ENCODE data around the gene AEBP2. TPM values are rescaled to one million over a fixed set of nuclear protein-coding genes. Genes with fewer than 3 reads are reported as not detected.
"Not testable (repeated sequence)": the region's sequence is repeated elsewhere in the genome, so short reads cannot be mapped to it uniquely, and the experiment has no call there.

The AEBP2 gene
- total and polyA plus RNA-seq, 2 experiments from 2014 or later, result 12.4 to 22.5 TPM

DNA sequence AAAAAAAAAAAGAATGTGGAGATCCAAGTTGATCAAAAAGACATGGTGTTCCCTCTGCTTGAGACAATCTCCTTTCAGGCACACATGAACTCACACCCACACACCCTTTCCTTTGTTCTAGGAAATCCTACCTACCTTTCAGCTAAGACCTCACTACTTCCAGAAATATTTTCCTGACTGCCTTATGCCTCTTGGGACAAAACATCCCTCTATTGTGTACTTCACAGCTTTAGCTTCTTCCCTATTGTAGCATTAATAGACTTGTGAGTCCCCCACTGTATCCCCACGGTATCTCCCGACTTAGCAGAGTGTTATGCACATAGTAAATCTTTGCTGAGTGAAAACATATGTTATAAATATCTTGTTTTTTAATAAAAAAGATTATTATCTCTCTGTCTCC is 44.9 kb upstream of the AEBP2 start:
- Histone ChIP-seq H4K20me1 (ENCODE audit: insufficient read depth, poor library complexity, severe bottlenecking) (no peaks in the 10 kb centered on the region), H3K9me2 (replicated peaks; ENCODE audit: insufficient read depth) (no peaks in the 10 kb centered on the region), H3K36me3 (replicated peaks; ENCODE audit: insufficient read depth, low read depth) (no peaks in the 10 kb centered on the region), H3K4me3 (no peak overlapping the region), H3K9me3 (ENCODE audit: low read depth) (no peaks in the 10 kb centered on the region), H3K4me2 (no peak overlapping the region), H2AFZ (no peak overlapping the region), H3K4me1 (ENCODE audit: insufficient read depth) (peaks cover 2% of the 10 kb centered on the region), H3K79me2 (no peaks in the 10 kb centered on the region), H3K27ac (no peak overlapping the region), H3K27me3 (no peaks in the 10 kb centered on the region)
- no peak for DNase-seq (ENCODE audit: low spot score)
- TF ChIP-seq, protein P1, sequence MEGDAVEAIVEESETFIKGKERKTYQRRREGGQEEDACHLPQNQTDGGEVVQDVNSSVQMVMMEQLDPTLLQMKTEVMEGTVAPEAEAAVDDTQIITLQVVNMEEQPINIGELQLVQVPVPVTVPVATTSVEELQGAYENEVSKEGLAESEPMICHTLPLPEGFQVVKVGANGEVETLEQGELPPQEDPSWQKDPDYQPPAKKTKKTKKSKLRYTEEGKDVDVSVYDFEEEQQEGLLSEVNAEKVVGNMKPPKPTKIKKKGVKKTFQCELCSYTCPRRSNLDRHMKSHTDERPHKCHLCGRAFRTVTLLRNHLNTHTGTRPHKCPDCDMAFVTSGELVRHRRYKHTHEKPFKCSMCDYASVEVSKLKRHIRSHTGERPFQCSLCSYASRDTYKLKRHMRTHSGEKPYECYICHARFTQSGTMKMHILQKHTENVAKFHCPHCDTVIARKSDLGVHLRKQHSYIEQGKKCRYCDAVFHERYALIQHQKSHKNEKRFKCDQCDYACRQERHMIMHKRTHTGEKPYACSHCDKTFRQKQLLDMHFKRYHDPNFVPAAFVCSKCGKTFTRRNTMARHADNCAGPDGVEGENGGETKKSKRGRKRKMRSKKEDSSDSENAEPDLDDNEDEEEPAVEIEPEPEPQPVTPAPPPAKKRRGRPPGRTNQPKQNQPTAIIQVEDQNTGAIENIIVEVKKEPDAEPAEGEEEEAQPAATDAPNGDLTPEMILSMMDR (IDR thresholded peaks at IDR 0.05; ENCODE audit: poor library complexity), result no peak
- no peak for TF ChIP-seq EZH2phosphoT487 (IDR thresholded peaks at IDR 0.05; ENCODE audit: low read depth, severe bottlenecking, unreplicated experiment)
- no peak for TF ChIP-seq EZH2 (IDR thresholded peaks at IDR 0.05; ENCODE audit: borderline replicate concordance)
- WGBS (ENCODE audit: low lambda C conversion rate, missing lambda C conversion rate), result 61% methylated on average over 2 of the region's 2 CpGs

- no peaks in the 10 kb centered on the region for H3K27me3 ChIP-seq
- no peaks in the 10 kb centered on the region for H3K4me1 ChIP-seq (ENCODE audit: insufficient read depth)
- H4K20me1 ChIP-seq (ENCODE audit: insufficient read depth, poor library complexity, severe bottlenecking), result no peaks in the 10 kb centered on the region
- no peak overlapping the region for H3K27ac ChIP-seq
- H2AFZ ChIP-seq, result no peak overlapping the region
- no peaks in the 10 kb centered on the region for H3K9me2 ChIP-seq (replicated peaks; ENCODE audit: insufficient read depth)
- no peaks in the 10 kb centered on the region for H3K9me3 ChIP-seq (ENCODE audit: low read depth)
- DNase-seq (ENCODE audit: low spot score), result no peak
- no peaks in the 10 kb centered on the region for H3K36me3 ChIP-seq (replicated peaks; ENCODE audit: insufficient read depth, low read depth)
- H3K4me2 ChIP-seq, result no peak overlapping the region
- TF ChIP-seq, protein P1 (IDR thresholded peaks at IDR 0.05; ENCODE audit: poor library complexity), result no peak
- TF ChIP-seq EZH2phosphoT487 (IDR thresholded peaks at IDR 0.05; ENCODE audit: low read depth, severe bottlenecking, unreplicated experiment) (no peak), EZH2 (IDR thresholded peaks at IDR 0.05; ENCODE audit: borderline replicate concordance) (no peak)
- H3K4me3 ChIP-seq, result no peak overlapping the region
- WGBS (ENCODE audit: low lambda C conversion rate, missing lambda C conversion rate), result 80% methylated on average over 4 of the region's 4 CpGs
- H3K79me2 ChIP-seq, result no peaks in the 10 kb centered on the region
Observed at GRCh38 chr12:19397534-19397933, 41.8 kb upstream of the AEBP2 start.

DNA sequence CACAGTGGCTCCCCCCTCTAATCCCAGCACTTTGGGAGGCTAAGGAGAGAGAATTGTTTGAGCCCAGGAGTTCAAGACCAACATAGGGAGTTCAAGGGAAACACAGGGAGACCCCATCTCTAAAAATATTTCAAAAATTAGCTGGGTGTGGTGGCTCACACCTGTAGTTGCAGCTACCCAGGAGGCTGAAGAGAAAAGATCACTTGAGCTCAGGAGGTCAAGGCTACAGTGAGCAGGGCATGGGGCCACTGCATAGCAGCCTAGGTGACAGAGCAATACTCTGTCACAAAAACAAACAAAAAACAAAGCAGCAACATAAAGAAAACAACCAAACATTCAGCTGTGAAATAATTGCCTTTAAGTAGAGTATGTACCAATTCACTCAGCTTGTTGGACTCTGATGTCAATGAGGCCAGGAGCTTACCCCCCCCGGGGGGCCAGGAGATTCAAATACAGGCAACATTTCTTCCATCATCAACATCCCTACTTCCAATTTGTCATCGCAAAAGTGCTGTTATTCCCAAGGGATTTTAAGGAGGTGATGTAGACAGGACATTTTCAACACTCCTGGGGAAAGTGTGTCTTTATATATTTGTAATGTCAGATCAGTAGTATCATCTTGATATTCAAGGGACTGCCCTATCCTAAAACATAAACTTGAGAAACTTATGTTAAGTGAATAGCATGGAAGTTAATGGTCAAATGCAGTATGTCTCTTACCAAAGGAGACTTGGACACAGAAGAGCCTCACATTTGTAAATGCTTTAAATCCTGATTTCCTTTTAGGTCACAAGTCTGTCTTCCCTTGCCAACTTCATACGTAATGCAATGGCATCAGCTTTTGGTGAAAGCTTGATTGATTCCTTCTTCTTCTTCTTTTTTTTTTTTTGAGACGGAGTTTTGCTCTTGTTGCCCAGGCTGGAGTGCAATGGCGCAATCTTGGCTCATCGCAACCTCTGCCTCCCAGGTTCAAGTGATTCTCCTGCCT is 40.6 kb upstream of the AEBP2 start:
- WGBS (ENCODE audit: low lambda C conversion rate, missing lambda C conversion rate), result 93% methylated on average over 6 of the region's 6 CpGs
- H2AFZ ChIP-seq, result no peak overlapping the region
- H3K9me3 ChIP-seq (ENCODE audit: low read depth), result no peaks in the 10 kb centered on the region
- DNase-seq (ENCODE audit: low spot score), result no peak
- TF ChIP-seq, protein P1 (IDR thresholded peaks at IDR 0.05; ENCODE audit: poor library complexity), result no peak
- TF ChIP-seq EZH2phosphoT487 (IDR thresholded peaks at IDR 0.05; ENCODE audit: low read depth, severe bottlenecking, unreplicated experiment), result no peak
- no peak for TF ChIP-seq EZH2 (IDR thresholded peaks at IDR 0.05; ENCODE audit: borderline replicate concordance)
- H3K27me3 ChIP-seq, result no peaks in the 10 kb centered on the region
- no peaks in the 10 kb centered on the region for H3K79me2 ChIP-seq
- H3K27ac ChIP-seq, result no peak overlapping the region
- no peaks in the 10 kb centered on the region for H3K4me1 ChIP-seq (ENCODE audit: insufficient read depth)
- no peak overlapping the region for H3K4me2 ChIP-seq
- no peak overlapping the region for H3K4me3 ChIP-seq
- H3K9me2 ChIP-seq (replicated peaks; ENCODE audit: insufficient read depth), result no peaks in the 10 kb centered on the region
- no peaks in the 10 kb centered on the region for H3K36me3 ChIP-seq (replicated peaks; ENCODE audit: insufficient read depth, low read depth)
- H4K20me1 ChIP-seq (ENCODE audit: insufficient read depth, poor library complexity, severe bottlenecking), result no peaks in the 10 kb centered on the region

DNA sequence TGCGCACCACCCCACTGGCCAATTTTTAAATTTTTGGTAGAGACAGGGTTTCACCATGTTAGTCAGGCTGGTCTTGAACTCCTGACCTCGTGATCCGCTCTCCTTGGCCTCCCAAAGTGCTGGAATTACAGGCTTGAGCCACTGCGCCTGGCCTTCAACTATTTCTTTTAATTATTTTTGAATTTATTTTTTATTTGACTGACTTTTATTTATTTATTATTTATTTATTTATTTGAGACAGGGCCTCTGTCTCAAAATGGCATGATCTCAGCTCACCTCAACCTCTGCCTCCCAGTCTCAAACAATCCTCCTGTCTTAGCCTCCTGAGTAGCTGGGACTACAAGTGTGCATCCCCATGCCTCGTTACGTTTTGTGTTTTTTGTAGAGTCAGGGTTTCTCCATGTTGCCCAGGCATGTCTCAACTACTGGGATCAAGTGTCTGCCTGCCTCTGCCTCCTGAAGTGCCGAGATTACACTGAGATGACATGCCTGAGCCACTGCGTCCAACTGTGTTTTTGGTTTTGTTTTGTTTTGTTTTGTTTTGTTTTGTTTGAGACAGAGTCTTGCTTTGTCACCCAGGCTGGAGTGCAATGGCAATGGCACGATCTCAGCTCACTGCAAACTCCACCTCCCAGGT is 38.5 kb upstream of the AEBP2 start:
- H3K4me1 ChIP-seq (ENCODE audit: insufficient read depth); H2AFZ ChIP-seq; H3K36me3 ChIP-seq (replicated peaks; ENCODE audit: insufficient read depth, low read depth); H3K9me2 ChIP-seq (replicated peaks; ENCODE audit: insufficient read depth); H4K20me1 ChIP-seq (ENCODE audit: insufficient read depth, poor library complexity, severe bottlenecking); H3K9me3 ChIP-seq (ENCODE audit: low read depth); H3K4me3 ChIP-seq; H3K4me2 ChIP-seq; DNase-seq (ENCODE audit: low spot score); H3K27ac ChIP-seq; H3K79me2 ChIP-seq; H3K27me3 ChIP-seq: not testable (repeated sequence)
- WGBS (ENCODE audit: low lambda C conversion rate, missing lambda C conversion rate), result 93% methylated on average over 9 of the region's 9 CpGs
